ENCODE measurements around the gene PHF1. TPM values are rescaled to one million over a fixed set of nuclear protein-coding genes. Genes with fewer than 3 reads are reported as not detected.

The PHF1 gene
- polyA plus RNA-seq, 3 donors = 3.0 to 90.2 (median 3.5) TPM

DNA sequence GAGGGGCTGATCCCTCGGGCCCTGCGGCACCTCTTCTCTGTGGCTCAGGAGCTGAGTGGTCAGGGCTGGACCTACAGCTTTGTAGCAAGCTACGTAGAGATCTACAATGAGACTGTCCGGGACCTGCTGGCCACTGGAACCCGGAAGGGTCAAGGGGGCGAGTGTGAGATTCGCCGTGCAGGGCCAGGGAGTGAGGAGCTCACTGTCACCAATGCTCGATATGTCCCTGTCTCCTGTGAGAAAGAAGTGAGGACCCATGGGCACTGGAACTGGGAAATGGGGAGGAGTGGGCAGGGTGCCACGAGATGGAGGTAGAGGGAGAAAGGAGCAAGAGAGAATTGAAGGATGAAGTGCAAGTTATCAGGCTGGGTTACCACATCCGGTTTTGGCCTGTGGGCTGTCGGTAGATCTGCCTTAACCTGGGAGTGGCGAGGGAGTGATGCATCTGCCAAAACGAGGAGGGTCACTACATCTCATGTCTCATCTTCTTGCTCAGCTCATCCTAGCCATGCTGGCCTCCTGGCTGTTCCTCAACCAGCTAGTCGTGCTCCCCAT is 5.4 kb upstream of the PHF1 start:
- Histone ChIP-seq H3K79me2 (ENCODE audit: insufficient read depth, low read length) (peaks cover 43% of the 10 kb centered on the region), H3K9ac (ENCODE audit: insufficient read depth, low read length, poor library complexity, severe bottlenecking) (no peak overlapping the region), H3K4me3 (replicated peaks in 1 of 3; ENCODE audit: low read depth in 2 of 3, low read length in 3 of 3) (no peak overlapping the region), H3K4me1 (ENCODE audit: control insufficient read depth in 1 of 2, insufficient read depth in 2 of 2, low read length in 2 of 2) (peaks cover 6 to 8% of the 10 kb centered on the region in 2 donors), H3K4me2 (replicated peaks; ENCODE audit: extremely low read depth, low read length, poor library complexity, severe bottlenecking) (no peak overlapping the region), H2AFZ (ENCODE audit: insufficient read depth, low read depth, low read length, poor library complexity, severe bottlenecking) (no peak overlapping the region), H3K27me3 (ENCODE audit: control insufficient read depth in 2 of 2, insufficient read depth in 2 of 2, low read length in 2 of 2) (no peaks in the 10 kb centered on the region), H3K27ac (ENCODE audit: low read depth in 1 of 2, low read length in 2 of 2) (peak overlapping the region in 1 of 2 donors; percentile 70), H4K20me1 (ENCODE audit: insufficient read depth, low read length) (no peaks in the 10 kb centered on the region), H3K36me3 (replicated peaks in 1 of 2; ENCODE audit: control insufficient read depth in 1 of 2, insufficient read depth in 2 of 2, low read length in 2 of 2) (peaks cover 29 to 66% of the 10 kb centered on the region in 2 donors), H3K9me3 (replicated peaks in 1 of 2; ENCODE audit: control insufficient read depth in 1 of 2, insufficient read depth in 1 of 2, low read length in 2 of 2) (no peaks in the 10 kb centered on the region)
- no peak for DNase-seq
- intact Hi-C loops (cut with micrococcal nuclease) = no loop called here
- Mint-ChIP-seq H3K36me3 (peaks cover 38 to 54% of the 10 kb centered on the region in 2 donors), H3K27me3 (ENCODE audit: low read depth in 3 of 3) (peaks cover 0 to 9% (median 0%) of the 10 kb centered on the region in 3 donors), H3K4me3 (no peak overlapping the region), H3K9me3 (no peaks in the 10 kb centered on the region), H3K4me1 (peaks cover 4% of the 10 kb centered on the region), H3K27ac (peak overlapping the region; percentile 2 to 74 (median 46))
- TF ChIP-seq, protein P1, sequence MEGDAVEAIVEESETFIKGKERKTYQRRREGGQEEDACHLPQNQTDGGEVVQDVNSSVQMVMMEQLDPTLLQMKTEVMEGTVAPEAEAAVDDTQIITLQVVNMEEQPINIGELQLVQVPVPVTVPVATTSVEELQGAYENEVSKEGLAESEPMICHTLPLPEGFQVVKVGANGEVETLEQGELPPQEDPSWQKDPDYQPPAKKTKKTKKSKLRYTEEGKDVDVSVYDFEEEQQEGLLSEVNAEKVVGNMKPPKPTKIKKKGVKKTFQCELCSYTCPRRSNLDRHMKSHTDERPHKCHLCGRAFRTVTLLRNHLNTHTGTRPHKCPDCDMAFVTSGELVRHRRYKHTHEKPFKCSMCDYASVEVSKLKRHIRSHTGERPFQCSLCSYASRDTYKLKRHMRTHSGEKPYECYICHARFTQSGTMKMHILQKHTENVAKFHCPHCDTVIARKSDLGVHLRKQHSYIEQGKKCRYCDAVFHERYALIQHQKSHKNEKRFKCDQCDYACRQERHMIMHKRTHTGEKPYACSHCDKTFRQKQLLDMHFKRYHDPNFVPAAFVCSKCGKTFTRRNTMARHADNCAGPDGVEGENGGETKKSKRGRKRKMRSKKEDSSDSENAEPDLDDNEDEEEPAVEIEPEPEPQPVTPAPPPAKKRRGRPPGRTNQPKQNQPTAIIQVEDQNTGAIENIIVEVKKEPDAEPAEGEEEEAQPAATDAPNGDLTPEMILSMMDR (IDR thresholded peaks at IDR 0.05) = no peak
- 86% methylated on average over 15 of the region's 15 CpGs for WGBS (ENCODE audit: insufficient coverage)

DNA sequence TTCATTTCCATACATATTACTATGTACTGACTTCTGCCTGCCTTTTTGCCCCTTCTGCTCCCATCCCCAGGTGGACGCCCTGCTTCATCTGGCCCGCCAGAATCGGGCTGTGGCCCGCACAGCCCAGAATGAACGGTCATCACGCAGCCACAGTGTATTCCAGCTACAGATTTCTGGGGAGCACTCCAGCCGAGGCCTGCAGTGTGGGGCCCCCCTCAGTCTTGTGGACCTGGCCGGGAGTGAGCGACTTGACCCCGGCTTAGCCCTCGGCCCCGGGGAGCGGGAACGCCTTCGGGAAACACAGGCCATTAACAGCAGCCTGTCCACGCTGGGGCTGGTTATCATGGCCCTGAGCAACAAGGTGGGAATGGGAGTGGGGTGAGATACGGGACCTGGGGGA is 4.7 kb upstream of the PHF1 start:
- Histone ChIP-seq H3K4me2 (replicated peaks; ENCODE audit: extremely low read depth, low read length, poor library complexity, severe bottlenecking) (no peak overlapping the region), H3K36me3 (replicated peaks in 1 of 2; ENCODE audit: control insufficient read depth in 1 of 2, insufficient read depth in 2 of 2, low read length in 2 of 2) (peaks cover 29 to 60% of the 10 kb centered on the region in 2 donors), H3K4me1 (ENCODE audit: control insufficient read depth in 1 of 2, insufficient read depth in 2 of 2, low read length in 2 of 2) (peaks cover 6 to 9% of the 10 kb centered on the region in 2 donors), H4K20me1 (ENCODE audit: insufficient read depth, low read length) (no peaks in the 10 kb centered on the region), H3K27ac (ENCODE audit: low read depth in 1 of 2, low read length in 2 of 2) (peak overlapping the region in 1 of 2 donors; percentile 70), H3K9ac (ENCODE audit: insufficient read depth, low read length, poor library complexity, severe bottlenecking) (no peak overlapping the region), H2AFZ (ENCODE audit: insufficient read depth, low read depth, low read length, poor library complexity, severe bottlenecking) (no peak overlapping the region), H3K4me3 (replicated peaks in 1 of 3; ENCODE audit: low read depth in 2 of 3, low read length in 3 of 3) (no peak overlapping the region), H3K79me2 (ENCODE audit: insufficient read depth, low read length) (peaks cover 37% of the 10 kb centered on the region), H3K27me3 (ENCODE audit: control insufficient read depth in 2 of 2, insufficient read depth in 2 of 2, low read length in 2 of 2) (no peaks in the 10 kb centered on the region), H3K9me3 (replicated peaks in 1 of 2; ENCODE audit: control insufficient read depth in 1 of 2, insufficient read depth in 1 of 2, low read length in 2 of 2) (no peaks in the 10 kb centered on the region)
- intact Hi-C loops (cut with micrococcal nuclease) = no loop called here
- H3K27me3 Mint-ChIP-seq (ENCODE audit: low read depth in 3 of 3) = peaks cover 0 to 9% (median 0%) of the 10 kb centered on the region in 3 donors
- H3K4me3 Mint-ChIP-seq = no peak overlapping the region
- WGBS (ENCODE audit: insufficient coverage) = 97% methylated on average over 15 of the region's 17 CpGs
- no peak for DNase-seq
- H3K4me1 Mint-ChIP-seq = peaks cover 4% of the 10 kb centered on the region
- H3K27ac Mint-ChIP-seq = peak overlapping the region in 3 of 7 donors; percentile 8 to 67 (median 59)
- no peaks in the 10 kb centered on the region for H3K9me3 Mint-ChIP-seq
- H3K36me3 Mint-ChIP-seq = peaks cover 36 to 48% of the 10 kb centered on the region in 2 donors
- TF ChIP-seq, protein P1 (IDR thresholded peaks at IDR 0.05) = no peak

Data from CD14-positive monocyte (primary cell).